Endothelial cell of umbilical vein (primary cell): Measurements from ENCODE around the gene CTBP2. TPM values are rescaled to one million over a fixed set of nuclear protein-coding genes. Genes with fewer than 3 reads are reported as not detected.
A peak's percentile ranks its signal among the peaks of the same experiment; 100 is the strongest.

ENCODE experiments used
- BruUV-seq: library from RNA; stranded (reverse); fragments of 400-500 nt; replicated peaks from 2 replicates; lab custom pipeline; 2021; lab: Mats Ljungman, UMichigan
- CTCF ChIA-PET: fragments of 300-600, 350-600 bp; sonication (Branson Sonifier 250); formaldehyde crosslinking; loops from one replicate; lab custom pipeline; 2021; ENCODE audit warnings: antibody characterized with exemption, inconsistent platforms; lab: Charles Lee
- POLR2A ChIA-PET: fragments of 300-600, 350-600 bp; sonication (Branson Sonifier 250); formaldehyde crosslinking; loops from one replicate; lab custom pipeline; 2021; ENCODE audit warnings: antibody characterized with exemption, inconsistent platforms; lab: Charles Lee
- DNase-seq: peaks from one replicate; pipeline ENCODE4 v3.0.0-alpha.2; 2011; ENCODE audit warnings: low read depth, low spot score
- FAIRE-seq: peaks from 2 replicates; lab custom pipeline; 2011; peaks lifted over from hg19 to GRCh38; lab: Jason Lieb, UNC
- H2AFZ ChIP-seq: 2 replicates; pipeline ENCODE4 v1.6.0; 2012; ENCODE audit warnings: low read depth, low read length, control low read depth, inconsistent platforms
- H3K27ac ChIP-seq: 2 replicates; pipeline ENCODE4 v1.5.1; 2011; ENCODE audit warnings: low read depth, mild to moderate bottlenecking, control low read depth, low read length, moderate library complexity; ENCODE audit not compliant: insufficient read depth
- H3K27me3 ChIP-seq, 2 experiments: 2 replicates each; pipeline versions ENCODE4 v1.6.0 to v1.6.1; 2011; ENCODE audit warnings: low read length in 2 of 2, mixed read lengths in 1 of 2; ENCODE audit not compliant: control insufficient read depth in 2 of 2, insufficient read depth in 2 of 2
- H3K36me3 ChIP-seq, 2 experiments: 2 replicates in 1 of 2; 3 replicates in 1 of 2; pipeline ENCODE4 v1.5.1; 2011; ENCODE audit warnings: low read length in 2 of 2, mild to moderate bottlenecking in 1 of 2, moderate library complexity in 1 of 2; ENCODE audit not compliant: control insufficient read depth in 2 of 2, insufficient read depth in 2 of 2; ENCODE audit errors: extremely low read depth in 1 of 2
- H3K4me1 ChIP-seq: 3 replicates; pipeline ENCODE4 v1.5.1; 2011; ENCODE audit warnings: mild to moderate bottlenecking, low read length; ENCODE audit not compliant: control insufficient read depth, insufficient read depth; ENCODE audit errors: extremely low read depth
- H3K4me2 ChIP-seq: 2 replicates; pipeline ENCODE4 v1.6.1; 2011; ENCODE audit warnings: low read length, control low read depth, mixed read lengths; ENCODE audit not compliant: insufficient read depth
- H3K4me3 ChIP-seq, 3 experiments: fragments of 200-600 bp in 1 of 3; sonication (generic), shearing (Covaris generic) in 1 of 3; replicated peaks in 1 of 3; 2 replicates each; pipeline ENCODE4 v1.5.1; 2011 to 2016; ENCODE audit warnings: control low read depth in 3 of 3, low read length in 3 of 3, mild to moderate bottlenecking in 2 of 3, inconsistent platforms in 1 of 3, low read depth in 1 of 3, moderate library complexity in 1 of 3; ENCODE audit not compliant: insufficient read depth in 1 of 3
- H3K79me2 ChIP-seq: 2 replicates; pipeline ENCODE4 v1.6.0; 2012; ENCODE audit warnings: low read length, inconsistent platforms; ENCODE audit not compliant: control insufficient read depth, insufficient read depth
- H3K9ac ChIP-seq: replicated peaks from 2 replicates; pipeline ENCODE3; 2011; ENCODE audit warnings: low read length, control low read depth; ENCODE audit not compliant: insufficient read depth; ENCODE audit errors: extremely low read depth
- H3K9me1 ChIP-seq: replicated peaks from 3 replicates; pipeline ENCODE4 v1.6.0; 2011; ENCODE audit warnings: mild to moderate bottlenecking, low read length; ENCODE audit not compliant: control insufficient read depth, insufficient read depth; ENCODE audit errors: extremely low read depth
- H3K9me3 ChIP-seq: replicated peaks from 2 replicates; pipeline ENCODE4 v1.5.1; 2012; ENCODE audit warnings: low read length, inconsistent platforms; ENCODE audit not compliant: control insufficient read depth, insufficient read depth
- H4K20me1 ChIP-seq: replicated peaks from 2 replicates; pipeline ENCODE3; 2011; ENCODE audit warnings: mild to moderate bottlenecking, low read length; ENCODE audit not compliant: control insufficient read depth, insufficient read depth; ENCODE audit errors: extremely low read depth
- EZH2 ChIP-seq: IDR thresholded peaks from 2 replicates; pipeline ENCODE4 v1.6.1; 2012; ENCODE audit warnings: borderline replicate concordance, low read depth, mild to moderate bottlenecking, moderate library complexity, low read length, inconsistent platforms; ENCODE audit not compliant: severe bottlenecking
- FOS ChIP-seq: IDR thresholded peaks from 2 replicates; pipeline ENCODE4 v1.6.1; 2011; ENCODE audit warnings: mild to moderate bottlenecking, low read length, moderate library complexity, borderline replicate concordance; ENCODE audit not compliant: insufficient read depth
- GATA2 ChIP-seq: IDR thresholded peaks from 2 replicates; pipeline ENCODE4 v1.7.0; 2011; ENCODE audit warnings: low read depth, mild to moderate bottlenecking, moderate library complexity, mixed read lengths, low read length; ENCODE audit not compliant: insufficient read length, insufficient read depth
- JUN ChIP-seq: IDR thresholded peaks from 2 replicates; pipeline ENCODE4 v1.6.1; 2011; ENCODE audit warnings: borderline replicate concordance, low read depth; ENCODE audit not compliant: insufficient read length, insufficient read depth
- MYC ChIP-seq: IDR thresholded peaks from one replicate; pipeline ENCODE4 v1.6.1; 2011; ENCODE audit warnings: mild to moderate bottlenecking, low read depth, low read length
- POLR2A ChIP-seq: IDR thresholded peaks from 2 replicates; pipeline ENCODE4 v1.6.1; 2012; ENCODE audit warnings: low read depth, mild to moderate bottlenecking, control low read depth, low read length
- POLR2AphosphoS5 ChIP-seq: IDR thresholded peaks from 2 replicates; pipeline ENCODE4 v1.6.1; 2012; ENCODE audit warnings: low read depth, mild to moderate bottlenecking, control low read depth, low read length, moderate library complexity; ENCODE audit not compliant: insufficient read depth
- dilution Hi-C: fragments of 300-500 bp; cut with MboI; formaldehyde crosslinking; loops from one replicate; pipeline ENCODE4 v1.15.0; 2019; ENCODE audit warnings: low sequenced_read_pairs; ENCODE audit not compliant: extremely low pct_ligation_motif_present
- intact Hi-C: fragments of 100-400 bp; cut with micrococcal nuclease; formaldehyde crosslinking; loops from one replicate; pipeline ENCODE4 v1.10.0; 2022
- polyA plus RNA-seq, 4 experiments: library from polyadenylated mRNA; depleted of rRNA in 3 of 4; stranded (reverse) in 3 of 4; unstranded in 1 of 4; fragments of >200 nt; gene quantifications; 2 replicates each; pipeline versions ENCODE4 v1.2.1 to v1.2.3, GENCODE V29; 2011 to 2012; ENCODE audit warnings: missing spikeins in 1 of 4
- total RNA-seq: library from RNA; stranded (reverse); gene quantifications from 2 replicates; pipeline ENCODE4 v1.2.3, GENCODE V29; 2021
- TF ChIP-seq, protein P1 (sequence below): IDR thresholded peaks from 2 replicates; pipeline ENCODE4 v1.6.1; 2011; ENCODE audit not compliant: insufficient read depth, insufficient read length
- TF ChIP-seq, protein P2 (sequence below), 2 donors: IDR thresholded peaks; 1 replicate in 1 of 2; 2 replicates in 1 of 2; pipeline ENCODE4 v1.5.1; 2011; ENCODE audit warnings: low read length in 2 of 2, mild to moderate bottlenecking in 2 of 2, moderate library complexity in 2 of 2, control low read depth in 1 of 2, inconsistent platforms in 1 of 2, low read depth in 1 of 2; ENCODE audit not compliant: insufficient read depth in 1 of 2; ENCODE audit errors: extremely low read depth in 1 of 2

CTBP2 gene
- total and polyA plus RNA-seq, 2 donors (not counting 3 experiments of a cell fraction or from before 2014, with no cell fraction given) = 118 to 128 TPM

DNA sequence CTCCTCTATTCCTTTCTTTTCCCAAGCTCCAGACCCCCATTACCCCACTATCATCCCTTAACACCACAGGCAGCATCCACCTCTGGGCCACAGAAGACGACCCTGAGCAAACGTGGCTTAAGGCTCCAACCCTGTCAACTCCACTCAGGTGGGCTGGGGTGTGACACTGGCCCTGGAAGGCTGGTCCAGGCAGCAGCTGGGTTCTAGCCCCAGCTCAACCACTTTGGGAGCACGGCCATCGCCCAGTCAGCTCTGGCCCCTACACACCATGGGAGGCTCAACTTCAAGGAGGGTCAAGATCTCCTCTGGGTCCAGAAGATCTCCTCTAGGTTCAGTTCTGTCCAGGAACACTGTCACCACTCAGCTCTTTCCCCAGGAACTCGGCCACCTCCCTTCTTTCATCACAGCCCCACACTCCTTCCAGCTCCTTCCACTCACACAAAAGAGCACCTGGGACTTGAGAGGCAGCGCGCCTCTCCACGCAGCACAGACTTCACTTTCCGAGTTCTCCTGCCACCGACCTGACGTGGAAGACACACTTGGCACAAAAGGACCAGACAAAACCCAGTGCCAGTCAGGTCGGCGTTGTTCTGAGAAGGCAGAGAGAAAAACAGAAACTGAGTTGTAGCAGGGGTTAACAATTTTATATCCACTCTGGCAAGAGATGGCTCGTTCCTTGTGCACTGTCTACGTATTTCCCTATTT, 84.1 kb downstream of the CTBP2 start:
- Histone ChIP-seq H3K27me3 (no peaks in the 10 kb centered on the region), H3K9me3 (no peaks in the 10 kb centered on the region), H3K79me2 (peaks cover 83% of the 10 kb centered on the region), H3K4me3 (no peak overlapping the region), H3K4me1 (peaks cover 31% of the 10 kb centered on the region), H3K9ac (peak overlapping the region; percentile 44), H3K4me2 (peak overlapping the region; percentile 9), H4K20me1 (no peaks in the 10 kb centered on the region), H3K27ac (peak overlapping the region; percentile 92), H3K9me1 (no peaks in the 10 kb centered on the region), H2AFZ (no peak overlapping the region), H3K36me3 (peaks cover 4 to 10% of the 10 kb centered on the region in 2 experiments)
- DNase-seq (no peak), FAIRE-seq (no peak)
- TSS peak; percentile 51 for BruUV-seq
- dilution Hi-C loops = no loop called here
- ChIA-PET CTCF (interaction anchor here (0.9 to 3.1 kb wide), 3 partner anchors 9 to 28 kb away, joined by 3 to 15 read pairs (median 7); no protein-coding TSS in a partner anchor), POLR2A (interaction anchor here (0.6 to 1.0 kb wide), 2 partner anchors 14 to 19 kb away, joined by 3 read pairs; no protein-coding TSS in a partner anchor)
- TF ChIP-seq POLR2AphosphoS5 (no peak), POLR2A (no peak), EZH2 (no peak), GATA2 (no peak), FOS (no peak), JUN (no peak), MYC (no peak)
- TF ChIP-seq, protein P1, sequence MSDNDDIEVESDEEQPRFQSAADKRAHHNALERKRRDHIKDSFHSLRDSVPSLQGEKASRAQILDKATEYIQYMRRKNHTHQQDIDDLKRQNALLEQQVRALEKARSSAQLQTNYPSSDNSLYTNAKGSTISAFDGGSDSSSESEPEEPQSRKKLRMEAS = no peak
- TF ChIP-seq, protein P2, sequence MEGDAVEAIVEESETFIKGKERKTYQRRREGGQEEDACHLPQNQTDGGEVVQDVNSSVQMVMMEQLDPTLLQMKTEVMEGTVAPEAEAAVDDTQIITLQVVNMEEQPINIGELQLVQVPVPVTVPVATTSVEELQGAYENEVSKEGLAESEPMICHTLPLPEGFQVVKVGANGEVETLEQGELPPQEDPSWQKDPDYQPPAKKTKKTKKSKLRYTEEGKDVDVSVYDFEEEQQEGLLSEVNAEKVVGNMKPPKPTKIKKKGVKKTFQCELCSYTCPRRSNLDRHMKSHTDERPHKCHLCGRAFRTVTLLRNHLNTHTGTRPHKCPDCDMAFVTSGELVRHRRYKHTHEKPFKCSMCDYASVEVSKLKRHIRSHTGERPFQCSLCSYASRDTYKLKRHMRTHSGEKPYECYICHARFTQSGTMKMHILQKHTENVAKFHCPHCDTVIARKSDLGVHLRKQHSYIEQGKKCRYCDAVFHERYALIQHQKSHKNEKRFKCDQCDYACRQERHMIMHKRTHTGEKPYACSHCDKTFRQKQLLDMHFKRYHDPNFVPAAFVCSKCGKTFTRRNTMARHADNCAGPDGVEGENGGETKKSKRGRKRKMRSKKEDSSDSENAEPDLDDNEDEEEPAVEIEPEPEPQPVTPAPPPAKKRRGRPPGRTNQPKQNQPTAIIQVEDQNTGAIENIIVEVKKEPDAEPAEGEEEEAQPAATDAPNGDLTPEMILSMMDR (IDR thresholded peaks at IDR 0.05; ENCODE audit: extremely low read depth in 1 of 2, insufficient read depth in 1 of 2, low read depth in 1 of 2, low read length in 2 of 2) = no peak
- intact Hi-C loops = loop anchor here (1.0 kb wide), 2 partner anchors 8 to 19 kb away; no protein-coding TSS in a partner anchor
